Loucy (cell line): Measurements from ENCODE around the gene LCN12.

ENCODE experiments used
- CTCF ChIP-seq: fragments of 200-600 bp; sonication (generic); conservative IDR thresholded peaks from 2 replicates; pipeline ENCODE4 v1.5.1; 2014; ENCODE audit warnings: mild to moderate bottlenecking, antibody characterized with exemption, low read length
- EZH2phosphoT487 ChIP-seq: fragments of 200-600 bp; IDR thresholded peaks from 2 replicates; pipeline ENCODE4 v1.6.1; 2018; ENCODE audit warnings: antibody characterized with exemption, mild to moderate bottlenecking, moderate library complexity, borderline replicate concordance

- no peak for TF ChIP-seq CTCF
- TF ChIP-seq EZH2phosphoT487 = no peak
These were observed 12.6 kb upstream of the LCN12 start for GRCh38 chr9:136939431-136939995.
